Fibroblast of lung (primary cell): ENCODE results near the gene PARPBP. TPM values are rescaled to one million over a fixed set of nuclear protein-coding genes. Genes with fewer than 3 reads are reported as not detected.
A peak's percentile ranks its signal among the peaks of the same experiment; 100 is the strongest.

Experiments used
- DNase-seq, 2 donors: peaks; one replicate each; pipeline versions ENCODE4 v3.0.0 to v3.0.0-alpha.2; 2010; ENCODE audit warnings: low read depth in 2 of 2
- H2AFZ ChIP-seq: 2 replicates; pipeline ENCODE4 v1.5.1; 2012; ENCODE audit warnings: low read length, control low read depth, inconsistent platforms
- H3K27ac ChIP-seq: 2 replicates; pipeline ENCODE4 v1.5.1; 2011; ENCODE audit warnings: low read length, control low read depth; ENCODE audit not compliant: insufficient read depth
- H3K27me3 ChIP-seq: 2 replicates; pipeline ENCODE4 v1.5.1; 2011; ENCODE audit warnings: mild to moderate bottlenecking, low read length; ENCODE audit not compliant: control insufficient read depth, insufficient read depth
- H3K36me3 ChIP-seq: 2 replicates; pipeline ENCODE4 v1.5.1; 2011; ENCODE audit warnings: low read length; ENCODE audit not compliant: control insufficient read depth, insufficient read depth
- H3K4me1 ChIP-seq: 2 replicates; pipeline ENCODE4 v1.5.1; 2011; ENCODE audit warnings: low read length; ENCODE audit not compliant: control insufficient read depth, insufficient read depth; ENCODE audit errors: extremely low read depth
- H3K4me2 ChIP-seq: 2 replicates; pipeline ENCODE4 v1.5.1; 2011; ENCODE audit warnings: low read length, control low read depth; ENCODE audit not compliant: insufficient read depth; ENCODE audit errors: extremely low read depth
- H3K4me3 ChIP-seq, 4 experiments: fragments of 200-600 bp in 1 of 4; sonication (generic) in 1 of 4; replicated peaks in 1 of 4; 2 replicates each; pipeline ENCODE4 v1.5.1; 2011 to 2016; ENCODE audit warnings: low read length in 4 of 4, low read depth in 3 of 4, mild to moderate bottlenecking in 3 of 4, control low read depth in 2 of 4, inconsistent platforms in 1 of 4, mixed read lengths in 1 of 4; ENCODE audit not compliant: insufficient read depth in 1 of 4; ENCODE audit errors: control extremely low read depth in 1 of 4
- H3K79me2 ChIP-seq: 2 replicates; pipeline ENCODE4 v1.5.1; 2012; ENCODE audit warnings: mild to moderate bottlenecking, low read length, inconsistent platforms; ENCODE audit not compliant: control insufficient read depth, insufficient read depth
- H3K9ac ChIP-seq: 2 replicates; pipeline ENCODE4 v1.5.1; 2011; ENCODE audit warnings: mild to moderate bottlenecking, low read length, control low read depth; ENCODE audit not compliant: insufficient read depth
- H3K9me3 ChIP-seq: 2 replicates; pipeline ENCODE4 v1.5.1; 2012; ENCODE audit warnings: low read depth, low read length; ENCODE audit not compliant: control insufficient read depth, insufficient read depth
- H4K20me1 ChIP-seq: 2 replicates; pipeline ENCODE4 v1.5.1; 2011; ENCODE audit warnings: low read length; ENCODE audit not compliant: control insufficient read depth, insufficient read depth; ENCODE audit errors: extremely low read depth
- CTCF ChIP-seq, 2 donors: IDR thresholded peaks in 1 of 2; conservative IDR thresholded peaks in 1 of 2; 1 replicate in 1 of 2; 2 replicates in 1 of 2; pipeline ENCODE4 v1.5.1; 2011 to 2012; ENCODE audit warnings: low read length in 2 of 2, control low read depth in 1 of 2, inconsistent platforms in 1 of 2, low read depth in 1 of 2, mild to moderate bottlenecking in 1 of 2
- EZH2 ChIP-seq: IDR thresholded peaks from 2 replicates; pipeline ENCODE4 v1.5.1; 2012; ENCODE audit warnings: low read length, control low read depth, mild to moderate bottlenecking; ENCODE audit errors: missing control alignments
- polyA plus RNA-seq, 2 donors: library from polyadenylated mRNA; depleted of rRNA in 1 of 2; stranded (reverse) in 1 of 2; unstranded in 1 of 2; fragments of >200 nt; gene quantifications; 2 replicates each; pipeline ENCODE4 v1.2.1, GENCODE V29; 2011 to 2012; ENCODE audit warnings: missing spikeins in 1 of 2
- total RNA-seq: library from RNA; depleted of rRNA; stranded (reverse); fragments of >200 nt; gene quantifications from 2 replicates; pipeline ENCODE4 v1.2.1, GENCODE V29; 2014

Gene PARPBP
- total and polyA plus RNA-seq, 2 donors (not counting 1 experiment from before 2014, with no cell fraction given), result 5.7 to 9.4 TPM

- no peak overlapping the region for H2AFZ ChIP-seq
- no peak overlapping the region for H3K9ac ChIP-seq
- TF ChIP-seq EZH2 (no peak), CTCF (conservative IDR thresholded peaks at IDR 0.05 in 1 of 2, IDR thresholded peaks at IDR 0.05 in 1 of 2; ENCODE audit: low read depth in 1 of 2, low read length in 2 of 2) (no peak)
- no peaks in the 10 kb centered on the region for H3K79me2 ChIP-seq
- no peaks in the 10 kb centered on the region for H3K27me3 ChIP-seq
- H3K4me3 ChIP-seq, result no peak overlapping the region
- DNase-seq, result peak; percentile 63 to 80
- no peaks in the 10 kb centered on the region for H3K9me3 ChIP-seq
- H3K4me1 ChIP-seq, result no peaks in the 10 kb centered on the region
- H3K27ac ChIP-seq, result no peak overlapping the region
- no peaks in the 10 kb centered on the region for H4K20me1 ChIP-seq
- no peak overlapping the region for H3K4me2 ChIP-seq
- H3K36me3 ChIP-seq, result no peaks in the 10 kb centered on the region
Measured at GRCh38 chr12:102215992-102216691, 96.2 kb downstream of the PARPBP start.

GRCh38 chr12:102220736-102221135, 100.8 kb downstream of the PARPBP start:
- H3K27me3 ChIP-seq, result no peaks in the 10 kb centered on the region
- no peak overlapping the region for H3K9ac ChIP-seq

GRCh38 chr12:102227954-102228353, 108.0 kb downstream of the PARPBP start:
- H3K9me3 ChIP-seq, result no peaks in the 10 kb centered on the region
- H3K4me3 ChIP-seq, result no peak overlapping the region
- H2AFZ ChIP-seq, result no peak overlapping the region
- H3K36me3 ChIP-seq, result no peaks in the 10 kb centered on the region
- no peaks in the 10 kb centered on the region for H3K27me3 ChIP-seq
- TF ChIP-seq CTCF (conservative IDR thresholded peaks at IDR 0.05 in 1 of 2, IDR thresholded peaks at IDR 0.05 in 1 of 2; ENCODE audit: low read depth in 1 of 2, low read length in 2 of 2) (no peak), EZH2 (no peak)
- no peaks in the 10 kb centered on the region for H3K79me2 ChIP-seq
- DNase-seq, result no peak
- H4K20me1 ChIP-seq, result no peaks in the 10 kb centered on the region
- no peak overlapping the region for H3K9ac ChIP-seq
- H3K27ac ChIP-seq, result no peak overlapping the region
- H3K4me1 ChIP-seq, result no peaks in the 10 kb centered on the region
- H3K4me2 ChIP-seq, result no peak overlapping the region

More at GRCh38 chr12:102220736-102221135, 100.8 kb downstream of the PARPBP start:
- DNase-seq, result no peak
- Histone ChIP-seq H2AFZ (no peak overlapping the region), H3K4me3 (no peak overlapping the region), H4K20me1 (no peaks in the 10 kb centered on the region), H3K27ac (no peak overlapping the region), H3K4me2 (no peak overlapping the region), H3K4me1 (no peaks in the 10 kb centered on the region), H3K36me3 (no peaks in the 10 kb centered on the region), H3K9me3 (no peaks in the 10 kb centered on the region), H3K79me2 (no peaks in the 10 kb centered on the region)
- TF ChIP-seq CTCF (conservative IDR thresholded peaks at IDR 0.05 in 1 of 2, IDR thresholded peaks at IDR 0.05 in 1 of 2; ENCODE audit: low read depth in 1 of 2, low read length in 2 of 2) (no peak), EZH2 (no peak)
